ENCODE measurements around the gene ETV5.

The ETV5 gene

DNA sequence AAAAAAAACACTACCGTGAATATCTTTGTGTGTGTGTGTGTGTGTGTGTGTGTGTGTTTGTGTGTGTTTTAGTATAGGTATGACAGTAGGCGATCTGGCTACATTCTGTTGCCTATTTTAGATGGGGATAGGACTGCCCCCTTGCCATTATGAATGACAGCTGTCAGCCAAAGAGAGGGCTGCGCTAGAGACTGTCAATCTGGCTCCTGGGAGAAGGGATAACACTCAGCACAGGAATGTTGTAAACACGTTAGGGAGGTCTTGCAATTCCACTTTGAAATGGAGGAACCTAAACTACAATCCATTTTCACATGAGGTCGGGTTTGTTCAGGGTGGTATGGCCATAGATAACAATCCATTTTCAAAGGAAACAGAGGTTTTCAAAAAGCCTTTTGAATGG lies 14.1 kb upstream of the ETV5 start:
- DNase-seq (ENCODE audit: low spot score): no peak

DNA sequence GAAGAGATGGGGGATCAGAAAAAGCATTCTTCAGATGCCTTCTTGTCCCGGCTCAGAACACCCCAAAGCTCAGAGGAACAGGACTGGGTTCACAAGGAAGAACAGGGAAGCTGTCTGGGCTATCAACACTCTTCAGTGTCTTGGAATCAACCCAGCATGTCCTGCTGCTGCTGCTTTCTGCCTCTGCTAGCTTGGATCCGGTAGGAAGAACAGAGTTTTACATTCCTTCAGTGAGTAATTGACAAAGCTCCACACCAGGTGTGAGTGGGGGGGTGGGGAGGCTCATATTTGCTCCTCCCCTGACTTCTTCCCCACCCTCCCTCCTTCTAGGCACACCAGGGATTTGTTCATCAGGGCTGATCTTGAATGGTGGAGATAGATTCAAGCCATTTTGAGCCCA lies 13.1 kb upstream of the ETV5 start:
- no peak for DNase-seq (ENCODE audit: low spot score)

DNA sequence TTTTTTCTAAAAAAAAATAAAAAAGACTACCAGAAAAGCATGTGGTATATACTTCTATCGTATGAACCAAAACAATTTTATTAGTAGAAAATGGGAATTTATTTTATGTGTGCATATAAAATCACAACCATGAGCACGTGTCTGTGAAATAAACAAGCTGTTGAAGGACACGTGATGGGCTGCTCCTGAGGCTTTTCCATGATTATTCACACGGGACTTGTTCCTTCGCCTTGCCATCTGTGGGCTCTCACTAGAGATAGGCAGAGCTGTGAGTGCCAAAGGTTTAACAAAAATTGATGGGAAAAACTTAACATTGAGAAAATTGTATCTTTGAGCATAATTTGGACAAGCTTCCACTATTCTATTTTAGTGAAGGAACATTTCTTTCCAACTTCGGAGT lies 12.4 kb upstream of the ETV5 start:
- no peak for DNase-seq (ENCODE audit: low spot score)

DNA sequence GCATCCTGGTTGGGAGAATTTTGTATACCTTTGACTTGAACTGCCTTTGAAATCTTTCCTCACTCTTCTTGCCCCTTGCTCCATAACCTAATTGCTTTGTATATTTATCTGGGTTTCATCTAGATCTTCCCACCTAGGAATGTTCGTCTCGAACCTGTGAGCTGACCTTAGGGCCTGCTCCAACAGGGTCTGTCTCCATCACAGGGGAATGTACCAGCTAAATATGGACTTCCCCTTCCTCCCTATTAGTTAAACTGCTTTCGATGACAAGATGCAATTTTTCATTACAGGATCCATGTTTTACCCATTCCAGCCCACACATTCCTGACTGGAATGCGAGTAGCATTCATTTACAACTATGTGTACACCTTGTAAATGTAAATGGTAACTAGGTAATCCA lies 10.6 kb upstream of the ETV5 start:
- DNase-seq (ENCODE audit: low spot score): no peak

DNA sequence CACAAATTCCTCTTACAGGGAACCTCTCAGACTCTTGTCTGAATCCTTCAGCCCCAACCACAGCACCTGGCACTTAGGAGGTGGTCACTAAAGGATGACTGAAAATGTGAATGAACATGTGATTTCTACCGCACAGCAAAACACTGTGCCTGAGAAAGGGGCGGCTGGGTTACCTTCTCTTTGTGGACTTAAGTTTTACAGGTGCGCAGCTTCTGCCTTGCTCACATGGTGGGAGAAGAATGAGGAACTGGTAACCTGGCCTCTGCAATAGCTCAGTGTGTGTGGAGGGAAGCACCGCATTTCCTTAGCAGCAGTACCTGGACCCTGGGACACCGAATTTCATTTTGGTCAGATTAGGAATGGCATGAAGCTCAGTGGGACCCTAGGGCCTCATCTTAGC lies 9.8 kb upstream of the ETV5 start:
- DNase-seq (ENCODE audit: low spot score): no peak

DNA sequence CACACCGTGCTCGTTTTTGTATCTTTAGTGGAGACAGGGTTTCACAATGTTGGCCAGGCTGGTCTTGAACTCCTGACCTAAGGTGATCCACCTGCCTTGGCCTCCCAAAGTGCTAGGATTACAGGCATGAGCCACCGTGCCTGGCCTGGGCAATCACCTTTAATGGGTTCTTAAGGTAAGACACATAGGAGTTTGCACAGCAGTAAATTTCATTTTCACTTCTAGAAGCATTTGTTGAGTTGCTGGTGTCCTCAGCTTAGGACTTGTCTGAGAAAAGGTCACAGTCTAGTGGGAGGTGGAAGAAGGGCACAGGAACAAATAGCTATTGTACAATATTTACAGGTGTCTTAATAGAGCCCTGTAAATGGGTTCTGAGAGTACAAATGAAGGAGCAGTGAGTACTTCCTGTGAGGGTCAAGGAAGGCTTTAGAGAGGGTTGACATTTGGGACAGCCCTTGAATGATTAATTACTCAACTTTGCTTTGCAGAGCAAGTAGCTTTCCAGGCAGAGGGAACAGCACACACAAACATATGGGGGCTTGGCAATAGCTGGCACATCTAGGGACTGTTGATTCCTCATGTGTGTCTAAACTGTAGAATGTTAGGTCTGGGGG lies 8.7 kb upstream of the ETV5 start:
- no peak for DNase-seq (ENCODE audit: low spot score)

DNA sequence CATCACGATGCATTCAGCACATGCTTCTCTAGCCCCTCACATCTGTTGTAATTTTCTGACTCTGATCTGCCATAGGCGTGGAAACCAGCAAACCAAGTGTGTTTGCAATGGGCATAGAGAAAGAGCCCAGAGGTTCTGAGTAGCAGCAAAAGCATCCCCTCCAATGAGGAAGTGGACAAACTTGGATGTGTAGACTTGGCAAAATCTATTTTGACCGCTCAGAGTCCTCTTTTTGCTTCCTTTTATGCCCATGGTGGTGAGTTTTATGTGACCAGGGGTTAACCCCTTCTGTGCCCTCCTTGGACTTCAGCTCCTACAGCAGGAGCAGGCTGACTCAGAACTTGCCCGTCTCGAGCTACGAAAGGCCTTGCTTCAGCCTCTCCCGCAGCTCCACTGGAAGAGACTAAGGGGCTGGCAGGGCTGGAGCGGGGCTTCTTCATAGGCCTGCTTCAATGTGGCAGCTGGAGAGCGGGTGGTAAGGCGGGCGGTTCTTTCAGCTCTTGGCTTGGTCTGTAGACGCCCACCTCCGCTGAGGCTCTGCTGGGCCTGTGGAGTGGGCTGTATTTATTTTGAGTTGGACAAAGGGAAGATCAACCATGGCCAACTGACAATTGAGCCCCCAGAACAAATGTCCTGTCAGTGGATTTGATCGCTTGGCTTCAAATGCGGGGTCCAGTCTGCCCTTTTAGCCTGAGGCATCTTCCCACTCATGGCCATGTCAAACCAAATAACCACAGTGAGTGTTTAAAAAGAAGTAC lies 6.5 kb upstream of the ETV5 start:
- DNase-seq (ENCODE audit: low spot score): no peak

DNA sequence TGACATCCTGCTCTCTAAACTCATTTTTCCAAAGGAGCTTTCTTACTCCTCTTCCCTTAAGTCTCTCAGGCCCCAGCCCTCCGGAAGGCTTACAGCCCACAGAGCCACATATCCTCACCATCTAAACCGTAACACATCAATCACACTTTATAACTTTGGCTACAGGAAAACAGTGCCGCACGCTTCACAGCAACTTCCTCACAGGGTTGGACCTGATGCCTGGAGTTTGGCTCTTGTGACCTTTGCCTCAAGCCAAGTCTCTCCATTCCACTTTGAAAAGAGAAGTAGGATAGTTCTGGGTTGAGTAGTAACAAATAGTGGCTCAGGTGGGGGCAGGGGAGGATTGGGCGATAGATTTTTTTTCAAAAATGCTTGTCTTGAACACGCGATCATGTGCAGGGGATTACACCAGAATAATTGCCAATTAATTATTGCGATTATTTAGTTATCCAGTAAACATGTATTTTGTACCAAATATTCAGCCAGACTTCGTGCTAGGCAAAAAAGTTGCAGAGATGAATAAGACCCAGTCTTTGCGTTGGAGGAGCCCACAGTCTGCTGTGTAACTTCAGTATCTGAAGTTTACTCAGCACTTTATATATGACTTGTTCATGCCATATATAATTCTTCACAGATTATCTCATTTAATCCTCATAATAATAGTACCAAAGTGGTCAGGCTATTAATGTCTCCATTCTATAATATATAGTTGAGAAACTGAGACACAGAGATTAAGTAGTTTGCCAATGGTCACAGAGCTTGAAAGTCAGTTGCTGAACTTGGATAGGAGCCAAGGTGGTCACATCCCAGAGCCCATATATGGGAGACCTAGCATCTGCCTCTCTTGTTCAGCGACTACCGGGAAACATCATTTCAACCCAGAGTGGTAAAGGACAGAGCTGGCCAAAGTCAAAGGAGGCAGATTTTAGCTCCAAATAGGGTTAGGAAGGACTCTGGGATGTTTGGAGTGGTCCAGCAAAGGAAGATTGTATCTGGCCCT lies 2.4 kb upstream of the ETV5 start:
- no peak for DNase-seq (ENCODE audit: low spot score)

DNA sequence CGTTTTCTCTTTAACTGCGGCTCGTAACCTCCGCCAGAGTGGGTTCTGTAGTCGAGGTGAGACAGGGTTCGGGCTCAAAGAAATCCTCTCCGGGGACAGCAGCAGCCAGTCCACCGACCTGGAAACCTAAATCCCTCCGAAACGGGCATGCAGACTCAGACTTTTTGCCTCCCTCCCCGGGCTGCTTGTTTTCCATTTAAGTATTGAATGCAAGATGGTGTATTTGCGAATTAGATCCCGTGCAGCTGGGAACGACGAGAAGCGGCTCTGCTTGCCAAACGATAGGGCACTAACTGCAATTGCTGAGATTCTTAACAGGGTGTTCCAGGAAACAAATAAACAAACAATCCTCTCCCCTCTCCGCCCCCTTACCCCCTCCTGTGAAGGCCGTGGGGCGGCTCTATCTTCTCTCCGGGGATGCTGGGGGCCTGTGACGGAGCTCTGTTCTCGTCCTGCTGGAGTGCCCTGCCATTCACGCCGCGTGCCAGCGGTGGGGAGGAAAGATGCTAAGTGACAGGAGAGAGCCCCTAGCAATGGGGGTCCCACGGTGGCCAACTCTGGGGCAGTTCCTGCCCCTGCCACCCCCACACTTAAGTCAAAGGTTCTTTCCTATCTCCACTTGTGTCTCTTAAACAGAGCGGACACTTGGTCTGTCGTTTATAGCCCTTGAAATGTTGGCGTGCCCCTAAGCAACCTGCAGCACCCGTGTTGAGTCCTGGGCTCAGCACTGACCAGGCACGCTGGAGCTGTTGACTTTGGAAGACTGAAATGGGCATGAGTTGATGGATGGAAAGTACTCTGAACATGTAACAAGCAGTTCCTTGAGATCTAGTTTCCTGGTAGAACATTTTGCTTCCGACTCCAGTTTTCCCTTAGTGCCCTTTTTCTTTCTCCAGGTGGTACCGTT lies 1.3 kb upstream of the ETV5 start:
- DNase-seq (ENCODE audit: low spot score): no peak

DNA sequence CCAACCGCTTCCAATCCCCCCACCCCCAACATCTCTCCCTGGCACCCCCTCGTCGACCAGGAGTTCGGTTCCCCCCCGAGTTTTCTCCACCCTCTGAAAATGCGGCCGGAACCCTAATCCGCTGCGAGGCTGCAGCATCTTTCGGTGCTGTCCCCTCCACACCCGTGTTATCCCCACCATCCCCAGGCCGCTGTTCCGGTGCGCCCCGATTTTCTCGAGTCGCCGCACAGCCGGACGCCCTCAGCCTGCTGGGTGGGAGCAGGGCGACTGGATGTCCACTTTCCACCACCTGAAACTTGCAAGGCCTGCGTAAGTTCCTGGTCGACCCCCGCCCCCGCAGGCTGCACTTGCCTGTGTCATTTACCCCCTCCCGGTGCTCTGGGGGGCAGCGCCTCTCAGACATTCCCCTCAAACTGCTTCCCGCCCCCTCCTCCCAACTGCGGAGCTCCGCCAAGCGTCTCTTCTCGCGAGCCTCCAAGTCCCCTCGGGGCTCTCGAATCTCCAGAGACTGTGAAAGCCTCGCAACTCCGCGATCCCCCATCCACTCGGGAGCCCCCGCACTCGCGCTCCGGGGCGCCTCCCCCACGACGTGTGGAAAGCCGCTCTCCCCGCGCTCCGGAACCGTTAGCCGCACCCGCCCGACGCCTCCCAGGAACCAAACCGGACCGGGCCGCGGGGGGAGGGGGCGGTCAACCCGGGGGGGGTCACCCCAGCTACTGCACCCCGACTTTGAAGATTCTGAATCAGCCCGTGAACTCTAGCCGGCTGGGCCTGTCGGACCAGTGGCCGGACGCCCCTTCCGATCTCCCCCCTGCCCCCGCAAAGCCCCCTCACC lies 566 bp downstream of the ETV5 start:
- peak; percentile 56 for DNase-seq (ENCODE audit: low spot score)

DNA sequence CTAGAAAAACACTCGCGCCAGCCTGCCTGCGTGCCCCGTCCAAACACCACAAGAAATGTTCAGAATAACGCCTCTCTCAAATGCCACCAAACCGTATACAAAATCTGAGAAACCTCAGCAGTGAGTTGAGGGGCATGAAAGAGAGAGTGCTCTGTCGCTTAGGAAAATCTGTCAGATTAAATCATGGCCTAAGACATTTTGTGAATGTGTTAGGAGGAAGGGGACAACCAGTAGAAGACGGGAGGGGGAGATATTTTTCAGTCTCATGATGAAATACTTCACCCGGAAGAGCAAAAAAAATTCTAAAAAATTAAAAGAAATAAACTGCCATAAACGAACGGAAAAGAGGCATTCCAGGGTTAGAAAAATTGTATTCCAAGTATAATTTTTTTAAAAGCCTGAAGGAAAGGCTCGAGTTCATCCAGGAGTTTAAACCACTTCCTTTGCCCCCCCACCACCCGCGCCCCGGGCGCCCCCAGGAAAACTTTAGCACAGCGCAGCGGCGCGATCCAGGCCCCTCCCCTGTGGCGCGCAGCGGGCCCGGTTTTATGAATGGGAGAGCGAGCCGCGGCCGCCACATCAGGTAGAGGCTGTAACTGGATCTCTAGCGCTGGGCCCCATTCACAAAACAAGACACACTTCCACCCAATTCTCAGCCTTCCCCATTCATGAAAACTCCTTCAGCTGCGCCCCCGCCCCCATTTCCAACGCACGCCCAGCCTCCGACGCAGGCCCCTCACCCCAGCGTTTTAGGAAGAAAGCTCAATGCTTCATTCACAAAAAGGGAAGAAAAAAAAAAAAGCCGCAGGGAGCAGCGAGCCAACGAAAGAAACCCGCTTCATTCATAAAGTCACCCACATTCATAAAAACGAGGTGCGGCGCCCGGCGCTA lies 1.4 kb downstream of the ETV5 start:
- DNase-seq (ENCODE audit: low spot score): peak; percentile 65

DNA sequence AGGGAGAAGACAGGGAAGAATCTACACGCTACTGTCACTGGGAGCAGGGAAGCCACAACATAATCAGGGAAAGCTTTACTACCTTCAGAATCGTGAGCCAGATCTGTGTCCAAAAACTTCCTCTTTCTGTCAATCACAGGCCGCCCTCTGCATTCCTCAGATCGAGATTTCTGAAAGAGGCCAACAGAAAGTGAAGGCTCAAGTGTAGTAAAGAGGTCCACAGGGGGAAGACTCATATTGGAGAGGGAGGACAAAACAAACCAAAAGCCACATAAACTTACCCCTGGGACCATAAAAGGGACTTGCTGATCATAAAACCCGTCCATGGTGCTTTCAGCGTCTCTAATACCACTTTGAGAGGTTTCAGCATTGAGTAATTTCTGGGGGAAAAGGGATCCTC lies 3.3 kb downstream of the ETV5 start:
- DNase-seq (ENCODE audit: low spot score): no peak

DNA sequence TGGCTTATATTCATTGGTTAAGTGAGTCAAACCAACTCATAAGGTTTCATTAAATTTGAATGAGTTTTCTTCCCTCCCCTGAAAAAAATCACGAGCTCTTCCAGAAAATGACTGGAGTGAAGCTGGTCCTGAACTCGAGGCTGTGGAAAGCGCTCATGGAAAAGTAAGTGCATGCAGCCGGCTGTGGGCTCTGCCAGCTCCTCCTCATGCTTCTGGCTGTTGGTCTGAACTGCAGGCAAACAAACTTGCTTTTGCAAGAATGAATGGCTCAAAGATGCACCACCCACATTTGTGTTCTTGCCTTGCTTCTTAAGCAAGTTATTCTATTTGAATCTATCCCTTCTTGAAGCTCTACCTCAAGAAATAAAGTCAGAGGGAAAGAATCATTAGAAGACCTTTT lies 6.2 kb downstream of the ETV5 start:
- no peak for DNase-seq (ENCODE audit: low spot score)

DNA sequence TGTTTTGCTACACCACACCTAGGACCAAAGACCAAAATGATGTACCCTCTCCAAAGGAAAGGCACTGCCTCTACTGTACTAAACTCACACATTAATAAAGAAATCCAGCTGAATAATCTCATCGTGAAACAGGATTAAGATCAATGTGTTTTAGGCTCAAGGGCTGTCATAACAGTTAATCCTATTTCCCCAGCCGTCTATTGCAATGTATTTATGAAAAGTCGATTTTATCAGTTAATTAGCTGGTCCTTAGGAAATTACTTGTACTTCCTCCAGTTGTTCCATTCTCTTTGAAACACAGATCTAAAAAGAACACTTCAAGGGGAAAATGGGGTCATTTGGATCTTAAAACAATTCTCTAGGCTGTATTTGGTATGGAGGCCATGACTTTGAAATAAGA lies 8.5 kb downstream of the ETV5 start:
- no peak for DNase-seq (ENCODE audit: low spot score)

DNA sequence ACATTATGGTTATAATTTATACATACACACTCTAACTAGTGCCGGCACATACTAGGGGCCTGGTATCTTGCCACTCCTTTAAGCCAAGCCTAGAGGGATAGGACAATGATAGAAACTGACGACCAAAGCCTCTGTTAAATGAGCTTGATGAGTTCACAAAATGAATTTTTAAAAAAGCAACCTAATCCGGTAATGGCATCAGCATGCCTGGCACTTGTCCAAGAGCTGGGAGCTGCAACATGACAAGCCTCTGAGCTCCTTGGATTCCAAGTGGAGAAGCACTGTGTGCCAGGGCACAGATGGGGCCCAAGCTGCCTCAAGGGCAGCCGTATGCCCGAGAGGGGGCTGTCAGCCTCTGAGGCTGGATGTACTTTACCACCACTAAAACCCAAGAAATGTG lies 9.7 kb downstream of the ETV5 start:
- no peak for DNase-seq (ENCODE audit: low spot score)

DNA sequence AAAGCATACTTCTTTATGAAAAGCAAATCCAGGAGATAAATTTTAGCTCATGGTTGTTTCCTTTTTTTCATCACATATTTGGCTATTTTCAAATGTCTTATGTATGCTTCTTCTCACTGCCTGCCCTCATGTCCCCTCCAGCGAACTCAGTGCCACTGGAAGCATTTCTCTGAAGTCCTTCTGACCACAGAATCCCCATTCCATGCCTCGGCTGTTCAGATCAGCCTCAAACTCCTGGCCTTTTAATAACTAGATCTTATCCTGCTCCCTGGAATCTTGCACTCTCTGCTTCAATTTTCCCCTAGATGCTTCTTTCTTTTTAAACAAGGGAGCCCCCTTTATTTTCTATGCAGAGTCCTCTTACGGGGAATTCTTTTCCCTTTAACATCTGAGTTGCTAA lies 10.1 kb downstream of the ETV5 start:
- no peak for DNase-seq (ENCODE audit: low spot score)

DNA sequence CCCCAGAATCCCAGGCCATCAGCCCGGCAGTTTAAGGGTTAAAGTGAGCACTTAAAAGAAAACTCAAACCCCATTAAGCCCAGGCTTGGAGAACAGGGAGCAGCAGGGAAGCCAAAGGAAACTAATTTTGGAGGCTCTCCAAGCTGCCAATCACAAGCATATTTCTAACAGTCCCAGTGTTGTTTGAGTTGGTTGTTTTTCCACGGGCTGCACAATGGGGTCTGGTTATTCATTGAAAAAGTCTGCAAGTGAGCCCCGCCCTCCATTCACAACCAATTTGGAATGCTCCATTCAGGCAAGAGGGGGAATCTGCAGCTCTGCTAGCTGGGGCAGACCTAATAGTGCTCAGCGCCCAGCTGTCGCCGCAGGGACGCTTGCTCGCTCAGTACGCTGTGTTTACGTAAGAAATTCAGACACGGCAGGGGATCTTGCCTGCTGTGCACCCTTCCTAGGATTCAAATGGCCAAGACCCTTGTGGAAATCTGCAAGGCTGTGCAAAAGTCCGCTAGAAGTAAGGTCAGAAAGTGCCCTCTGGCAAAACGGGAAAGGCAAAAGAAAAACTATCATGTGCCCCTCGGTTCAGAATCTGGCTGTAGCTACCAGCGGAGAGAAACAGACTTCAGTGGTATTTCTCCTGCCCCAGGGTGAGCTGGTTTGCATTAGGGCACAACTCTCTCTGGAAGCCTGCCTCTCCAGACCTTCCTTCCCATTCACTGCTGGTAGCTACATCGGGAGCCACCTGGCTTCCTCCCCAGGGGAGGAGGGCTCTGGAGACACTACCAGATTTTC lies 11.0 kb downstream of the ETV5 start:
- peak; percentile 69 for DNase-seq (ENCODE audit: low spot score)

DNA sequence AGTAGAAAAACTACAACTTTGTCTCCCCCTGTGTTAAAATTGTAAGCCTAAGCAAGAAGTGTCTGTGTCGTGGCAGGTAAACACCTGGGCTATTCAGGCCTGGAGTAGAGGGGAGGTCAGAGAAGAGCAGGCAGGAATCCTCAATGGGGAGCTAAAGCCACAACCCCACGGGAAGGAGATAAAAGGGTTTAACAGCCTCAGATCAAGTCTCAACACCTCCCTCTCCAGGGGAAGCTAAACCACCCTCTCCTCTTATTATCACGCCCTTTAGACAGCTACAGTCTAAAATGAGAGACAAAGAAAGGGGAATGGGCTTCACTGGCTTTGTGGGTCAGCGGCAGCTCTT lies 11.6 kb downstream of the ETV5 start:
- DNase-seq (ENCODE audit: low spot score): no peak

DNA sequence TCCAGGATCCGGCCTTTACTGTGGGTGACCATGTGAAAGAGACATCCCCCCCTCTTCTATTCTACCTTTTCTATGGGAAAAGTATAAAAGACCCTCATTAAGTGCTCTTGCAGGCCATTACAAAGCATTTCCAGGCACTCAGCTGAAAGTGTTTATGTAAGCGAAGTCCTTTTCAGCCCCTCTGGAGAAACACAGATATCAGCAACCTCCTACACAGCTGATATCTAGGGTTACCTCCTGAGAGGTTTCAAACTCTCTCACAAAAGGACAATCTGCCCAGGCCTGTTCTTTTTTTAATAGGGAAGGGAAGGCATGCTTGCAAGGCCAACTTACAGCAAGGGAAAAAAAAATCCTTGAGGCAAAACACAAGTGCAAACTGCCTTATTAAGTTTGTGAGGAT lies 12.6 kb downstream of the ETV5 start:
- DNase-seq (ENCODE audit: low spot score): no peak

All from HuH-7.5 (cell line).